Epithelial cell of proximal tubule (primary cell): ENCODE data around the gene LRMDA. TPM values are rescaled to one million over a fixed set of nuclear protein-coding genes. Genes with fewer than 3 reads are reported as not detected.

Source experiments
- DNase-seq: peaks from one replicate; pipeline ENCODE4 v3.0.0-alpha.2; 2011; ENCODE audit warnings: low read depth
- H3K4me3 ChIP-seq: 2 replicates; pipeline ENCODE4 v1.5.1; 2011; ENCODE audit warnings: low read depth, mild to moderate bottlenecking, low read length
- CTCF ChIP-seq: conservative IDR thresholded peaks from 2 replicates; pipeline ENCODE4 v1.5.1; 2012; ENCODE audit warnings: low read depth, mild to moderate bottlenecking, low read length
- total RNA-seq: library from RNA; depleted of rRNA; stranded (reverse); fragments of >200 nt; gene quantifications from 2 replicates; pipeline ENCODE4 v1.2.3, GENCODE V29; 2015

The LRMDA gene
- total RNA-seq, 1 donor from 2014 or later = 0.75 TPM

- no peak overlapping the region for H3K4me3 ChIP-seq
- no peak for TF ChIP-seq CTCF
- DNase-seq = no peak
These were observed 770.5 kb downstream of the LRMDA start for GRCh38 chr10:76201962-76202361.

DNA sequence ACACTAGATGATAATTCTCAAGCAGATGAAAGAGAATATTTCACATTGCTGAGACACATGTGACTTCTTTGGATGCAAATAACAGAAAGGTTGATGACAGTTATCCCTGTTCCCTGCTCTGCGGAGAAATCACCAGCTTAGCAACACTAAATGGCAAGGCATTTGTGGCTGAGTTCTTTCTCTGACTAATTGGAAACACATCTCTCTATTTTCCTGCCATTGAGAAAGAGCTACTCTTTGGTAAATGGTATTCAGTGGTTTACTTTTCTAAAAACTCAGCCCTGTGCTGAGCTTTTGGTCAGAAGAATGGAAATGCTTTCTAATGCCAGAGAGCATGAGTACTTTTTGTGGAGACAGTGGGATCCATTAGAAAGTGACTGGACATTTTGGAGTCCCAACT, 771.4 kb downstream of the LRMDA start:
- DNase-seq = no peak
- no peak overlapping the region for H3K4me3 ChIP-seq
- TF ChIP-seq CTCF = no peak

DNA sequence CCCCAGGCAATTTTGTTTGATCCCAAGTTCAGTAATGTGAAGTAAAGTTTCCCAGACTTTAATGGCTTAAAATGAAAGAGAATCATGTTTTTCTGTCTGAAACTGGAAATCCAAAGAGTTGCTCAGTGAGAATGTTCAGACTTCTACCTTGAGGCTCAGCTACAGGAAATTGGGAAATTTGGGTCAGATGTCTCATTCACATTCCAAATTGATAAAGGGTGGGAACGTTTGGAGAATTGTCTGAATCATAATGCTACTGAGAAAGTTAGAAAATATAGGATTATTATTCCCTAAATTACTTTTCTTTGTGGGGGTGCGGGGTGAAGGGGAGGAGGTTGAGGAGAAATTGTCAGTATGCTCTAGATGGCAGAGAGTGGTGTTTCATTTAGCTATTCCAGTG, 773.9 kb downstream of the LRMDA start:
- DNase-seq = no peak
- no peak overlapping the region for H3K4me3 ChIP-seq
- no peak for TF ChIP-seq CTCF

- no peak for DNase-seq
- no peak overlapping the region for H3K4me3 ChIP-seq
- TF ChIP-seq CTCF = no peak
These were observed 775.5 kb downstream of the LRMDA start for GRCh38 chr10:76206797-76207352.

- DNase-seq = no peak
- no peak overlapping the region for H3K4me3 ChIP-seq
- TF ChIP-seq CTCF = no peak
These were observed 777.7 kb downstream of the LRMDA start for GRCh38 chr10:76209135-76209534.

GRCh38 chr10:76210211-76210610, 778.8 kb downstream of the LRMDA start:
- DNase-seq = no peak
- TF ChIP-seq CTCF = no peak
- no peak overlapping the region for H3K4me3 ChIP-seq

GRCh38 chr10:76211691-76212090, 780.3 kb downstream of the LRMDA start:
- no peak for TF ChIP-seq CTCF
- DNase-seq = no peak
- no peak overlapping the region for H3K4me3 ChIP-seq
